Smooth muscle cell (in vitro differentiated cells): ENCODE results near the gene SUSD2. TPM values are rescaled to one million over a fixed set of nuclear protein-coding genes. Genes with fewer than 3 reads are reported as not detected.

Experiments used
- DNase-seq: peaks from one replicate; lab custom pipeline; 2025; ENCODE audit not compliant: unreplicated experiment; lab: John Stamatoyannopoulos, UW
- H2AFZ ChIP-seq: fragments of 200-600 bp; sonication (generic); 2 replicates; pipeline ENCODE4 v1.6.0; 2016; ENCODE audit warnings: antibody characterized with exemption, low read depth, mild to moderate bottlenecking
- H3F3A ChIP-seq: fragments of 200-600 bp; sonication (generic); 2 replicates; pipeline ENCODE4 v1.6.0; 2017; ENCODE audit warnings: antibody characterized with exemption, low read depth
- H3K27ac ChIP-seq: fragments of 200-600 bp; sonication (generic); 2 replicates; pipeline ENCODE4 v1.5.1; 2016; ENCODE audit warnings: low read depth, mild to moderate bottlenecking
- H3K27me3 ChIP-seq: fragments of 200-600 bp; sonication (generic); 2 replicates; pipeline ENCODE4 v1.6.1; 2016; ENCODE audit warnings: low read depth, mild to moderate bottlenecking
- H3K36me3 ChIP-seq: fragments of 200-600 bp; sonication (generic); 2 replicates; pipeline ENCODE4 v1.5.1; 2016; ENCODE audit warnings: low read depth
- H3K4me1 ChIP-seq: fragments of 200-600 bp; sonication (generic); 2 replicates; pipeline ENCODE4 v1.5.1; 2016; ENCODE audit warnings: low read depth
- H3K4me2 ChIP-seq: fragments of 200-600 bp; sonication (generic); 2 replicates; pipeline ENCODE4 v1.6.0; 2016; ENCODE audit warnings: mild to moderate bottlenecking
- H3K4me3 ChIP-seq: fragments of 200-600 bp; sonication (generic); 2 replicates; pipeline ENCODE4 v1.5.1; 2016; ENCODE audit warnings: mild to moderate bottlenecking
- H3K79me2 ChIP-seq: fragments of 200-600 bp; sonication (generic); 2 replicates; pipeline ENCODE4 v1.6.0; 2016; ENCODE audit warnings: low read depth, mild to moderate bottlenecking
- H3K9ac ChIP-seq: fragments of 200-600 bp; sonication (generic); 2 replicates; pipeline ENCODE4 v1.6.0; 2016; ENCODE audit warnings: low read depth
- H3K9me3 ChIP-seq: fragments of 200-600 bp; sonication (generic); replicated peaks from 2 replicates; pipeline ENCODE4 v1.5.1; 2016; ENCODE audit warnings: low read depth
- H4K20me1 ChIP-seq: fragments of 200-600 bp; sonication (generic); 2 replicates; pipeline ENCODE4 v1.6.0; 2016; ENCODE audit warnings: low read depth
- CTCF ChIP-seq: fragments of 200-600 bp; sonication (generic); IDR thresholded peaks from 2 replicates; pipeline ENCODE4 v1.5.1; 2017; ENCODE audit warnings: borderline replicate concordance, mild to moderate bottlenecking, antibody characterized with exemption; ENCODE audit not compliant: insufficient read depth, poor library complexity, severe bottlenecking
- WGBS: methylation state at CpG from one replicate; pipeline ENCODE4 v1.1.7; 2016; ENCODE audit warnings: low lambda C conversion rate; 5-methylcytosine and 5-hydroxymethylcytosine counted together
- polyA plus RNA-seq: library from polyadenylated mRNA; unstranded; fragments of >200 nt; fragmentation: Nextera tagmentation; extraction: Ambion mirVana; gene quantifications from 2 replicates; pipeline ENCODE4 v1.2.1, GENCODE V29; 2016
- total RNA-seq: library from RNA; depleted of rRNA; stranded (reverse); fragments of >200 nt; gene quantifications from 2 replicates; pipeline ENCODE4 v1.2.3, GENCODE V29; 2014

The SUSD2 gene
- total and polyA plus RNA-seq, 2 experiments from 2014 or later, result 1.1 to 1.2 TPM

GRCh38 chr22:24177045-24177444 is 4.2 kb upstream of the SUSD2 start:
- Histone ChIP-seq H3K27ac (no peak overlapping the region), H3K4me3 (no peak overlapping the region), H4K20me1 (no peaks in the 10 kb centered on the region), H3K36me3 (no peaks in the 10 kb centered on the region), H3K4me2 (no peak overlapping the region), H3K9ac (no peak overlapping the region), H2AFZ (no peak overlapping the region), H3K4me1 (peaks cover 3% of the 10 kb centered on the region), H3K79me2 (no peaks in the 10 kb centered on the region), H3F3A (no peaks in the 10 kb centered on the region), H3K9me3 (no peaks in the 10 kb centered on the region), H3K27me3 (no peaks in the 10 kb centered on the region)
- TF ChIP-seq CTCF, result no peak
- DNase-seq, result no peak
- WGBS, result 93% methylated on average over 5 of the region's 5 CpGs

GRCh38 chr22:24177456-24177855 is 3.8 kb upstream of the SUSD2 start:
- Histone ChIP-seq H2AFZ (no peak overlapping the region), H3K27ac (no peak overlapping the region), H3K36me3 (no peaks in the 10 kb centered on the region), H3K9ac (no peak overlapping the region), H3F3A (no peaks in the 10 kb centered on the region), H3K4me2 (no peak overlapping the region), H4K20me1 (no peaks in the 10 kb centered on the region), H3K9me3 (no peaks in the 10 kb centered on the region), H3K79me2 (no peaks in the 10 kb centered on the region), H3K4me3 (no peak overlapping the region), H3K27me3 (no peaks in the 10 kb centered on the region), H3K4me1 (peaks cover 3% of the 10 kb centered on the region)
- DNase-seq, result no peak
- 97% methylated on average over 6 of the region's 10 CpGs for WGBS
- no peak for TF ChIP-seq CTCF

- TF ChIP-seq CTCF, result no peak
- Histone ChIP-seq H3K4me3 (no peak overlapping the region), H3K9me3 (no peaks in the 10 kb centered on the region), H3K27ac (no peak overlapping the region), H3K79me2 (no peaks in the 10 kb centered on the region), H3K27me3 (no peaks in the 10 kb centered on the region), H3K4me1 (peaks cover 3% of the 10 kb centered on the region), H3K36me3 (no peaks in the 10 kb centered on the region), H4K20me1 (no peaks in the 10 kb centered on the region), H2AFZ (no peak overlapping the region), H3K4me2 (no peak overlapping the region), H3K9ac (no peak overlapping the region), H3F3A (no peaks in the 10 kb centered on the region)
- DNase-seq, result no peak
- 97% methylated on average over 8 of the region's 12 CpGs for WGBS
Measured at GRCh38 chr22:24178021-24178431, 3.3 kb upstream of the SUSD2 start.
